ENCODE results near the gene SMYD5. TPM values are rescaled to one million over a fixed set of nuclear protein-coding genes. Genes with fewer than 3 reads are reported as not detected.

The SMYD5 gene
- total and polyA plus RNA-seq, 9 of the 15 experiments (the other 6 are each of a cell fraction or from before 2014, with no cell fraction given), result 11.4 to 56.8 (median 32.0) TPM

- TF ChIP-seq REST (IDR thresholded peaks at IDR 0.05; ENCODE audit: borderline replicate concordance), result no peak
- TF ChIP-seq REST (CRISPR knock-in tag; IDR thresholded peaks at IDR 0.05; ENCODE audit: low read depth), result no peak
- TF ChIP-seq KDM5B (IDR thresholded peaks at IDR 0.05; ENCODE audit: insufficient replicate concordance, low read depth, low read length), result no peak
- TF ChIP-seq ZBTB11 (CRISPR knock-in tag; IDR thresholded peaks at IDR 0.05), result no peak
- TF ChIP-seq MTA2 (IDR thresholded peaks at IDR 0.05; ENCODE audit: low read depth), result no peak
- TF ChIP-seq ZNF408 (CRISPR knock-in tag; IDR thresholded peaks at IDR 0.05; ENCODE audit: low read depth), result no peak
- TF ChIP-seq CCAR2 (IDR thresholded peaks at IDR 0.05; ENCODE audit: low read depth, low read length), result no peak
- no peak for TF ChIP-seq GTF2A2 (tag; IDR thresholded peaks at IDR 0.05)
- no peak for TF ChIP-seq PYGO2 (tag; IDR thresholded peaks at IDR 0.05)
- 0 out of 2 replicates have a peak, but pooled peaks have one; percentile 42 for TF ChIP-seq ZFPM2 (CRISPR knock-in tag; IDR thresholded peaks at IDR 0.05)
- no peak for TF ChIP-seq ZNF639 (CRISPR knock-in tag; conservative IDR thresholded peaks at IDR 0.05 in 1 of 2, IDR thresholded peaks at IDR 0.05 in 1 of 2)
- peak; percentile 52 for TF ChIP-seq CREB1 (IDR thresholded peaks at IDR 0.05)
- peak; percentile 77 for TF ChIP-seq CREB1 (CRISPR knock-in tag; IDR thresholded peaks at IDR 0.05)
- no peak for TF ChIP-seq CBFA2T2 (conservative IDR thresholded peaks at IDR 0.05)
These were observed 19.3 kb downstream of the SMYD5 start, which contains the start of gene PRADC1 (continued) for GRCh38 chr2:73233154-73233931.

All from K562 (cell line).